BLaER1 treated with 17β-estradiol and CSF1 and Interleukin-3, amounts not matched to agents 10 nM and 100 nM (cell line): ENCODE results near the gene CARMIL3.
A peak's percentile ranks its signal among the peaks of the same experiment; 100 is the strongest.

Experiments used
- H3K27ac ChIP-seq, 11 experiments: shearing (Covaris generic); formaldehyde crosslinking; 2 replicates each; pipeline ENCODE4 v1.8.1; 2022
- H3K27me3 ChIP-seq, 11 experiments: shearing (Covaris generic); formaldehyde crosslinking; 2 replicates each; pipeline ENCODE4 v1.8.1; 2022
- H3K36me3 ChIP-seq, 11 experiments: shearing (Covaris generic); formaldehyde crosslinking; 2 replicates each; pipeline ENCODE4 v1.8.1; 2022
- H3K4me1 ChIP-seq, 10 experiments: shearing (Covaris generic); formaldehyde crosslinking; 2 replicates each; pipeline ENCODE4 v1.8.1; 2022
- H3K4me2 ChIP-seq, 11 experiments: shearing (Covaris generic); formaldehyde crosslinking; 2 replicates each; pipeline ENCODE4 v1.8.1; 2022
- H3K4me3 ChIP-seq, 10 experiments: shearing (Covaris generic); formaldehyde crosslinking; 2 replicates each; pipeline ENCODE4 v1.8.1; 2022
- H3K9ac ChIP-seq, 11 experiments: shearing (Covaris generic); formaldehyde crosslinking; 2 replicates each; pipeline ENCODE4 v1.8.1; 2022
- H3K9me3 ChIP-seq, 11 experiments: shearing (Covaris generic); formaldehyde crosslinking; replicated peaks in 1 of 11; 2 replicates each; pipeline ENCODE4 v1.8.1; 2022
- H4K20me1 ChIP-seq, 11 experiments: shearing (Covaris generic); formaldehyde crosslinking; 2 replicates each; pipeline ENCODE4 v1.8.1; 2022
- Cebpa-rat ChIP-seq, 11 experiments: shearing (Covaris generic); IDR thresholded peaks; 2 replicates each; pipeline ENCODE4 v1.8.1; 2022

CARMIL3 gene

DNA sequence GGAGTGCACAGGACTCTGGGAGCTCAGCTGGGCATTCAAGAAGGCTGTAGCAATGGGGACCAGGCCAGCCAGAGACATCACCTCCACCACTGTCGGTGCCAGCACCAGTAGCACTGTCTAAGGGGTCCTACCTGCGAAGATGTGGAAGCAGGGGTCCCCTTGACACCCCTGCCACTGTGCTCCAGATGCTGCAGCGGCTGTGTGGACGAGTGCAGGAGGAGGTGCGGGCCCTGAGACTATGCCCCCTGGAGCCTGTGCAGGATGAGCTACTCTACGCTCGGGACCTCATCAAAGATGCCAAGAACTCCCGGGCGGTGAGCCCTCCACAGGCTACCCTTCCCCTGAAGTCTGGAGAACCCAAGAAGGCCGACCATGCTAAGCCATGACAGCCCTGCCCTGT lies 8.6 kb downstream of the CARMIL3 start:
- H4K20me1 ChIP-seq: peaks cover 0 to 15% (median 0%) of the 10 kb centered on the region in 11 experiments; a peak in 2 of 22 replicates
- no peaks in the 10 kb centered on the region for H3K9me3 ChIP-seq
- H3K9ac ChIP-seq: no peak overlapping the region
- H3K36me3 ChIP-seq: no peaks in the 10 kb centered on the region
- H3K4me3 ChIP-seq: no peak overlapping the region
- peaks cover 0 to 18% (median 3%) of the 10 kb centered on the region in 10 experiments; a peak in 9 of 20 replicates for H3K4me1 ChIP-seq
- no peak overlapping the region for H3K27ac ChIP-seq
- no peak for TF ChIP-seq Cebpa-rat (IDR thresholded peaks at IDR 0.05)
- no peak overlapping the region for H3K4me2 ChIP-seq
- no peaks in the 10 kb centered on the region for H3K27me3 ChIP-seq

DNA sequence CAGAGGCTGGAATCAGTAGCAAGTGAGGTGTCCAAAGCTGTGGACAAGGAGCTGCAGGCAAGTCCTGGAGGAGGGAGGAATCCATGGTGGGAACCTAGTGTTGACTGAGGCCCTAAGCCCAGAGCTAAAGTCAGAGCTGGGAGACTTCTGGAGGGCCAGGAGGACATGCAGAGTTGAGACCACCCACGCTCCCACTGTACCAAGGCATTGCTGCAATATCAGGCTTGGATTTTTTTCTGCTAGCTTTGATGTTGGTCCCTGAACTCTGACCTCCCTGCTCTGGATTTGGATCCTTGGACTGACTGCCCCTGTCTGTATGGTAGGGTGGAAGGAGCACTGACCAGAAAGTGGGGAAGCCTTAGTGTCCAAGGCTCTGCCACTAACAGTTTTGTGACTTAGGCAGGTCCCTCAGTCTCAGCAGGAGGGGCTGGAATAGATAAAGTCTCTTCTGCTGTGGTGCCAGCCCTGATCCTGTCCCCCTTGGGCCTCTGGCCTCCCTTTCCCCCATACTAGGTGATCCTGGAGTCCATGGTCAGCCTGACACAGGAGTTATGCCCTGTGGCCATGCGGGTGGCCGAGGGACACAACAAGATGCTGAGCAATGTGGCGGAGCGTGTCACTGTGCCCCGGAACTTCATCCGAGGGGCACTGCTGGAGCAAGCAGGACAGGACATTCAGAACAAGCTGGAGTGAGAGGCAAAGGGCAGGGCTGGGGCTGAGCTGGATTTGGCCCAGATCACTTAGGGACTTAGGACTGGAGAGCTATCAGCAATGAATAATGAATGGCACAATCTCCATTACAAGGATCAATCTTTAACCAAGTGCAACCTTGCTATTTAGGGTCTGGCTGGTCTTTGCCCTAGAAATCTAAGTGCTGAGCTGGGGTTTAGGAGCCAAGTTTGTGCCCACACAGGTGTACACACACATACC lies 9.4 kb downstream of the CARMIL3 start:
- no peaks in the 10 kb centered on the region for H3K27me3 ChIP-seq
- H3K36me3 ChIP-seq: no peaks in the 10 kb centered on the region
- peaks cover 0 to 15% (median 0%) of the 10 kb centered on the region in 11 experiments; a peak in 2 of 22 replicates for H4K20me1 ChIP-seq
- H3K9ac ChIP-seq: no peak overlapping the region
- H3K4me1 ChIP-seq: peaks cover 0 to 18% (median 3%) of the 10 kb centered on the region in 10 experiments; a peak in 9 of 20 replicates
- no peak overlapping the region for H3K4me2 ChIP-seq
- TF ChIP-seq Cebpa-rat (IDR thresholded peaks at IDR 0.05): no peak
- no peak overlapping the region for H3K4me3 ChIP-seq
- H3K9me3 ChIP-seq: no peaks in the 10 kb centered on the region
- no peak overlapping the region for H3K27ac ChIP-seq

- Histone ChIP-seq H3K27ac (no peak overlapping the region), H3K9ac (no peak overlapping the region), H3K36me3 (no peaks in the 10 kb centered on the region), H3K4me1 (peaks cover 0 to 7% (median 0%) of the 10 kb centered on the region in 10 experiments; a peak in 5 of 20 replicates), H3K4me3 (no peak overlapping the region), H3K27me3 (no peaks in the 10 kb centered on the region), H4K20me1 (peaks cover 0 to 15% (median 0%) of the 10 kb centered on the region in 11 experiments; a peak in 1 of 22 replicates), H3K9me3 (no peaks in the 10 kb centered on the region), H3K4me2 (no peak overlapping the region)
- TF ChIP-seq Cebpa-rat (IDR thresholded peaks at IDR 0.05): no peak
Observed at GRCh38 chr14:24062216-24062980, 10.6 kb downstream of the CARMIL3 start.

DNA sequence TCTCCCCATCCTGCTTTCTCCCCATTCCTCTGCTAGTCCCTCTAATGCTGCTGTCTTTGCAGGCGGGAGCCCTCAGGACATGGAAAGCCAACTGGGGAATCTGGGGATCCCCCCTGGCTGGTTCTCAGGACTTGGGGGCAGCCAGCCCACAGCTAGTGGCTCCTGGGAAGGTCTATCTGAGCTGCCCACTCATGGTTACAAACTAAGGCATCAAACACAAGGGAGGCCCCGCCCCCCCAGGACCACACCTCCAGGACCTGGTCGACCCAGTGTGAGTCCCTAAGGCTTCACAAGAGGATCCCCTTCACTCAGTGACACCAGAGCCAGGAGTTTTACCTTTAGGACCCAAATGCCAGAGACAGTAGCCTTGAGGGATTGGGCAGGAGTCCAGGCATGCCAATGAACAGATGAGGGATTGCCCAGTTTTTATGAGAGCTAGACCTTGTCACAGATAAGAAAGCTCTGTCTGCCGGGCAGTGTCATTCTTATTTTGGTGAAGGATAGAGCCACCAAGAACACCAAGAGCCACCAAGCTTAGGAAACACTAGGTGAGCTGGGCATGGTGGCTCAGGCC lies 11.5 kb downstream of the CARMIL3 start:
- peaks cover 0 to 10% (median 2%) of the 10 kb centered on the region in 10 experiments; a peak in 11 of 20 replicates for H3K4me1 ChIP-seq
- H3K27ac ChIP-seq: no peak overlapping the region
- H3K4me3 ChIP-seq: no peak overlapping the region
- H3K9me3 ChIP-seq: no peaks in the 10 kb centered on the region
- H3K9ac ChIP-seq: no peak overlapping the region
- H3K4me2 ChIP-seq: 0 out of 22 replicates have a peak overlapping the region, but pooled peaks of 1 of the 11 experiments have one; percentile 10
- no peak for TF ChIP-seq Cebpa-rat (IDR thresholded peaks at IDR 0.05)
- peaks cover 0 to 7% (median 0%) of the 10 kb centered on the region in 11 experiments; a peak in 1 of 22 replicates for H4K20me1 ChIP-seq
- H3K36me3 ChIP-seq: no peaks in the 10 kb centered on the region
- H3K27me3 ChIP-seq: no peaks in the 10 kb centered on the region

DNA sequence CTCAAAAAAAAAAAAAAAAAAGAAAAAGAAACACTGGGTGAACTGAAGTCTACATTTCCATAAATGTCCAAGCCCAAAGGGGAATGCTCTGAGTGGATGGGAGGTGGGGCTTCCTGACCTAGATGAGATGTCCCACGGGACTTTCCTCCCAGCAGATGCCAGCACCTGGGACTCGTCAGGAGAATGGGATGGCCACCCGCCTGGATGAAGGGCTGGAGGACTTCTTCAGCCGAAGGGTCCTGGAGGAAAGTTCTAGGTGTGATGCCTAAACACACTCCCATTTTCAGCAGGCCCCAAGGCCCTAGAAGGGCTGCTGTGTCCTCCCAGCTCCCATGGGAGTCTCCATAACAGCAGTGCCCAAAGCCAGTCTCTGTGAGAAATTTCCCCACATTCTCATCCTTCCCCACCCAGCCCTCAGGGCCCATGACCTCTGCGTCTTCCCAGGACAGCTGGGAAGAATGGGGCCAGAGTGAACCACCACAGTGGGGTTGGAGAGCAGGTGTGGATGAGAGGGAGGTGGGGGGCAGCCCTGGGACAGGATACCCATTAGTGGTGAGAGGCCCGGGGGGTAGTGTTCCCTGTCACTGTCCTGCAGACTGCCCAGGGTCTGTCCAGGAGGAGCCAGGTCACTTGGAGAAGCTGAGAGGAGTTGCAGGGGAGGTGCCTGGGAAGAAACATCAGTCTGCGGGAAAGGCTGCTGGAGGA lies 12.4 kb downstream of the CARMIL3 start:
- no peak overlapping the region for H3K27ac ChIP-seq
- H3K36me3 ChIP-seq: no peaks in the 10 kb centered on the region
- no peak overlapping the region for H3K4me3 ChIP-seq
- no peak overlapping the region for H3K9ac ChIP-seq
- H3K4me2 ChIP-seq: peak overlapping the region in 1 of 11 experiments; percentile 10; a peak in 1 of 22 replicates
- no peaks in the 10 kb centered on the region for H3K9me3 ChIP-seq
- peaks cover 0 to 18% (median 7%) of the 10 kb centered on the region in 10 experiments; a peak in 11 of 20 replicates for H3K4me1 ChIP-seq
- no peaks in the 10 kb centered on the region for H3K27me3 ChIP-seq
- TF ChIP-seq Cebpa-rat (IDR thresholded peaks at IDR 0.05): no peak
- H4K20me1 ChIP-seq: no peaks in the 10 kb centered on the region; a peak in 1 of 22 replicates

DNA sequence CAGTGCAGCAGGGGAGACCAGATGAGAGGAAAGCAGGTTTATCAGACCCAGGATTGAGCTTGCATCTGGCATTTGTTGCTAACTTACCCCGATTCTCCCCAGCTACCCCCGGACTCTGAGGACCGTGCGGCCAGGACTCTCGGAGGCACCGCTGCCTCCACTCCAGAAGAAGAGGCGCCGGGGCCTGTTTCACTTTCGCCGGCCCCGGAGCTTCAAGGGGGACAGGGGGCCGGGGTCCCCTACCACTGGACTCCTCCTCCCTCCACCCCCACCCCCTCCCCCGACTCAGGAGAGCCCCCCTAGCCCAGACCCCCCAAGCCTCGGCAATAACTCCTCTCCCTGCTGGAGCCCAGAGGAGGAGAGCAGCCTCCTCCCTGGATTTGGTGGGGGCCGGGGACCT lies 13.0 kb downstream of the CARMIL3 start:
- peaks cover 0 to 22% (median 7%) of the 10 kb centered on the region in 10 experiments; a peak in 11 of 20 replicates for H3K4me1 ChIP-seq
- H3K36me3 ChIP-seq: no peaks in the 10 kb centered on the region
- no peak for TF ChIP-seq Cebpa-rat (IDR thresholded peaks at IDR 0.05)
- no peak overlapping the region for H3K27ac ChIP-seq
- H3K4me3 ChIP-seq: no peak overlapping the region
- no peaks in the 10 kb centered on the region; a peak in 1 of 22 replicates for H4K20me1 ChIP-seq
- H3K27me3 ChIP-seq: no peaks in the 10 kb centered on the region
- H3K4me2 ChIP-seq: no peak overlapping the region
- H3K9me3 ChIP-seq: no peaks in the 10 kb centered on the region
- no peak overlapping the region for H3K9ac ChIP-seq

GRCh38 chr14:24065408-24065807 lies 13.6 kb downstream of the CARMIL3 start:
- no peak overlapping the region for H3K4me2 ChIP-seq
- no peaks in the 10 kb centered on the region for H3K27me3 ChIP-seq
- no peaks in the 10 kb centered on the region for H3K36me3 ChIP-seq
- H3K9me3 ChIP-seq: no peaks in the 10 kb centered on the region
- no peak overlapping the region for H3K4me3 ChIP-seq
- H3K9ac ChIP-seq: no peak overlapping the region
- H3K4me1 ChIP-seq: peaks cover 0 to 23% (median 8%) of the 10 kb centered on the region in 10 experiments; a peak in 11 of 20 replicates
- no peaks in the 10 kb centered on the region; a peak in 1 of 22 replicates for H4K20me1 ChIP-seq
- no peak overlapping the region for H3K27ac ChIP-seq
- no peak for TF ChIP-seq Cebpa-rat (IDR thresholded peaks at IDR 0.05)

- H3K9ac ChIP-seq: no peak overlapping the region
Observed at GRCh38 chr14:24066496-24067132, 14.8 kb downstream of the CARMIL3 start.

More at GRCh38 chr14:24066496-24067132, 14.8 kb downstream of the CARMIL3 start:
- Histone ChIP-seq H3K4me2 (no peak overlapping the region), H3K36me3 (no peaks in the 10 kb centered on the region), H3K4me3 (no peak overlapping the region), H3K27me3 (no peaks in the 10 kb centered on the region), H3K27ac (no peak overlapping the region), H3K4me1 (peaks cover 0 to 23% (median 10%) of the 10 kb centered on the region in 10 experiments; a peak in 11 of 20 replicates), H3K9me3 (no peaks in the 10 kb centered on the region), H4K20me1 (no peaks in the 10 kb centered on the region; a peak in 1 of 22 replicates)
- TF ChIP-seq Cebpa-rat (IDR thresholded peaks at IDR 0.05): no peak
